Effector memory CD8-positive, alpha-beta T cell (primary cell): ENCODE data around the gene DNAJC16.
"Not testable (repeated sequence)": the region's sequence is repeated elsewhere in the genome, so short reads cannot be mapped to it uniquely, and the experiment has no call there.

Experiments
- ATAC-seq: fragments of 150-1000 bp; cut with Tn5 transposase; replicated peaks from 2 replicates; pipeline ENCODE4 v1.10.0; 2021; ENCODE audit warnings: mild to moderate bottlenecking, moderate library complexity
- DNase-seq, 3 experiments: peaks; one replicate each; pipeline ENCODE4 v3.0.0; 2021
- H3K27ac Mint-ChIP-seq, 2 donors: one replicate each; pipeline ENCODE4 v1.8.0; 2022; ENCODE audit warnings: mild to moderate bottlenecking in 2 of 2, mixed read lengths in 2 of 2, moderate library complexity in 2 of 2
- H3K27me3 Mint-ChIP-seq, 2 donors: one replicate each; pipeline ENCODE4 v1.8.0; 2022; ENCODE audit warnings: mixed read lengths in 2 of 2
- H3K36me3 Mint-ChIP-seq: one replicate; pipeline ENCODE4 v1.8.0; 2022; ENCODE audit warnings: mild to moderate bottlenecking, moderate library complexity, mixed read lengths; ENCODE audit not compliant: insufficient read depth
- H3K4me1 Mint-ChIP-seq, 2 donors: one replicate each; pipeline ENCODE4 v1.8.0; 2022; ENCODE audit warnings: low read depth in 2 of 2, mixed read lengths in 2 of 2
- H3K4me3 Mint-ChIP-seq, 2 donors: one replicate each; pipeline ENCODE4 v1.8.0; 2022; ENCODE audit warnings: mild to moderate bottlenecking in 2 of 2, mixed read lengths in 2 of 2, moderate library complexity in 2 of 2
- H3K9me3 Mint-ChIP-seq, 2 donors: one replicate each; pipeline ENCODE4 v1.8.0; 2022; ENCODE audit warnings: mixed read lengths in 2 of 2

Gene DNAJC16

GRCh38 chr1:15595809-15596617, 69.4 kb downstream of the DNAJC16 start:
- Mint-ChIP-seq H3K9me3 (no peaks in the 10 kb centered on the region), H3K27ac (no peak overlapping the region), H3K4me1 (no peaks in the 10 kb centered on the region), H3K4me3 (no peak overlapping the region), H3K27me3 (peaks cover 6 to 31% of the 10 kb centered on the region in 2 donors), H3K36me3 (no peaks in the 10 kb centered on the region)
- no peak for ATAC-seq
- no peak for DNase-seq

GRCh38 chr1:15598436-15598835, 71.8 kb downstream of the DNAJC16 start:
- Mint-ChIP-seq H3K27me3 (peaks cover 6 to 31% of the 10 kb centered on the region in 2 donors), H3K4me1 (peaks cover 3 to 6% of the 10 kb centered on the region in 2 donors), H3K36me3 (peaks cover 6% of the 10 kb centered on the region), H3K27ac (no peak overlapping the region), H3K9me3 (no peaks in the 10 kb centered on the region), H3K4me3 (no peak overlapping the region)
- DNase-seq, result no peak
- ATAC-seq, result no peak

DNA sequence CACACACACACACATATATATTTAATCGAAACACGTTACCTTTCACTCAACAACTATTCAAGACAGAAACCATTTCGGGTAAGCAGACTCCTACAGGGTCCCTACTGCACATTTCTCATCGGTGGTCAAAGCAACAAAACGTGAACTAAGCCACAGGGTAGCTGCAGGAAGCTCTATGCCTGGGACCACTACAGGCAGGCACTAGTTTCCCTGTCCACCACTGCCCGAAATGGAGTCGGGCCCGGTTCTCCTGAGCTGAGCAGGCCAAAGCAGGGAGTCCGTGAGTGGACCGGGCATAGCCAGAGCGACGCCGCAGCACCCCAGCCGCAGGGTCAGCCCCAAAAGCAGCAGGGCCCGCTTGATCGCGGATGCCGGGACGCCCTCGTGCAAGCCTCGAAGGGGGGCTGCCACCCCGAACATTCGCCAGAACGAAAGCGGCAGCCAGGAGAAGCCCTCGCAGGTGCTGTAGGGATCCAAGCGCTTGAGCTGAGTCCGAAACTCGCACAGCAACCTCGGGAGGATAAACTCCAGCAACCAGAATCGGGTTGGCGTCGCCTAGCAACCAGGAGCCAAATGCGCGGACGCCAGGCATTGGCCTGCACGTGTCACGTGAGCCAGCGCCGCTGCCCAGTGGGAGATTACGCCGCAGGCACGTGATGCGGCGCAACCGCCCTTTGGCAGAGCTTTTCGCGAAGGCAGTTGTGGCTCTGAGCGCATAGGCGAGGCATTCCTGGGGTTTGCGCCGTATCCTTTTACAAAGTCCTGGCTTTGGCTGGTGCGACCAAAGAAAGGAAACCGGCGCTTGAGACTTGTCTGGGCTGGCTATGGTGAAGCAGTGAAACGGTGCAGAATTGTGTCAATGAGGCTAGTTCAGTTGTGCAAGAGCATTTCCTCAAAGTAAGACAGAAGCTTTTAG, 76.7 kb downstream of the DNAJC16 start:
- peak; percentile 85 to 87 (median 87) for DNase-seq
- ATAC-seq, result peak; percentile 99
- Mint-ChIP-seq H3K27ac (peak overlapping the region; percentile 68 to 89), H3K4me3 (peak overlapping the region; percentile 76 to 85), H3K9me3 (no peaks in the 10 kb centered on the region), H3K4me1 (peaks cover 10 to 12% of the 10 kb centered on the region in 2 donors), H3K27me3 (peaks cover 0 to 11% of the 10 kb centered on the region in 2 donors), H3K36me3 (peaks cover 10% of the 10 kb centered on the region)

- not testable (repeated sequence) for H3K27me3 Mint-ChIP-seq, H3K36me3 Mint-ChIP-seq, H3K9me3 Mint-ChIP-seq, ATAC-seq, DNase-seq
- peak overlapping the region in 1 of 2 donors; percentile 89 for H3K27ac Mint-ChIP-seq
- peaks cover 10 to 12% of the 10 kb centered on the region in 2 donors for H3K4me1 Mint-ChIP-seq
- H3K4me3 Mint-ChIP-seq, result peak overlapping the region; percentile 76 to 85
Observed at GRCh38 chr1:15603966-15604282, 77.3 kb downstream of the DNAJC16 start.

GRCh38 chr1:15604400-15604799, 77.8 kb downstream of the DNAJC16 start:
- H3K27ac Mint-ChIP-seq, H3K9me3 Mint-ChIP-seq: not testable (repeated sequence)

GRCh38 chr1:15605398-15606383, 79.0 kb downstream of the DNAJC16 start:
- Mint-ChIP-seq H3K27ac (no peak overlapping the region), H3K9me3 (no peaks in the 10 kb centered on the region), H3K36me3 (peaks cover 10% of the 10 kb centered on the region), H3K27me3 (no peaks in the 10 kb centered on the region), H3K4me1 (peaks cover 10 to 12% of the 10 kb centered on the region in 2 donors), H3K4me3 (no peak overlapping the region)
- DNase-seq, result no peak
- no peak for ATAC-seq

More at GRCh38 chr1:15604400-15604799, 77.8 kb downstream of the DNAJC16 start:
- not testable (repeated sequence) for H3K27me3 Mint-ChIP-seq, ATAC-seq, DNase-seq, H3K36me3 Mint-ChIP-seq
- peak overlapping the region in 1 of 2 donors; percentile 85 for H3K4me3 Mint-ChIP-seq
- peaks cover 10 to 12% of the 10 kb centered on the region in 2 donors for H3K4me1 Mint-ChIP-seq

GRCh38 chr1:15609631-15610030, 83.0 kb downstream of the DNAJC16 start:
- ATAC-seq, result no peak
- Mint-ChIP-seq H3K4me3 (no peak overlapping the region), H3K27me3 (no peaks in the 10 kb centered on the region), H3K36me3 (no peaks in the 10 kb centered on the region), H3K9me3 (no peaks in the 10 kb centered on the region), H3K27ac (no peak overlapping the region), H3K4me1 (no peaks in the 10 kb centered on the region)
- DNase-seq, result no peak

DNA sequence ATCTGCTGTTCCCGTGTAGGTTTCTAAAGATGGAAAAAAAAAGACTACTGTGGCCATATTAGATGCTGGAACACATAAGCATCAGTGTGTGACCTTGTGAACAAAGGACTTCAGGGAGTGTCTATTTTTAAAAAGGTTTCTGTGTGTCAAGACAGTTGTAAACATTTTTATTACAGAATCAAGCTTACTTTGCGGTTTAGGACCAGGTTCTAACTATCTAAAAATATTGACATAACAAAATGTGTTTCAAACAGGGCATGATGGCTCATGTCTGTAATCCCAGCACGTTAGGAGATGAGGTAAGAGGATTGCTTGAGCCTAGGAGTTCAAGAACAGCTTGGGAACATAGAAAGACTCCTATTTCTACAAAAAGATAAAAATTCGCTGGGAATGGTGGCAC, 83.5 kb downstream of the DNAJC16 start:
- no peak overlapping the region for H3K27ac Mint-ChIP-seq
- H3K4me1 Mint-ChIP-seq, result no peaks in the 10 kb centered on the region
- no peaks in the 10 kb centered on the region for H3K9me3 Mint-ChIP-seq
- ATAC-seq (no peak), DNase-seq (no peak)
- H3K4me3 Mint-ChIP-seq, result no peak overlapping the region
- H3K36me3 Mint-ChIP-seq, result no peaks in the 10 kb centered on the region
- H3K27me3 Mint-ChIP-seq, result no peaks in the 10 kb centered on the region

DNA sequence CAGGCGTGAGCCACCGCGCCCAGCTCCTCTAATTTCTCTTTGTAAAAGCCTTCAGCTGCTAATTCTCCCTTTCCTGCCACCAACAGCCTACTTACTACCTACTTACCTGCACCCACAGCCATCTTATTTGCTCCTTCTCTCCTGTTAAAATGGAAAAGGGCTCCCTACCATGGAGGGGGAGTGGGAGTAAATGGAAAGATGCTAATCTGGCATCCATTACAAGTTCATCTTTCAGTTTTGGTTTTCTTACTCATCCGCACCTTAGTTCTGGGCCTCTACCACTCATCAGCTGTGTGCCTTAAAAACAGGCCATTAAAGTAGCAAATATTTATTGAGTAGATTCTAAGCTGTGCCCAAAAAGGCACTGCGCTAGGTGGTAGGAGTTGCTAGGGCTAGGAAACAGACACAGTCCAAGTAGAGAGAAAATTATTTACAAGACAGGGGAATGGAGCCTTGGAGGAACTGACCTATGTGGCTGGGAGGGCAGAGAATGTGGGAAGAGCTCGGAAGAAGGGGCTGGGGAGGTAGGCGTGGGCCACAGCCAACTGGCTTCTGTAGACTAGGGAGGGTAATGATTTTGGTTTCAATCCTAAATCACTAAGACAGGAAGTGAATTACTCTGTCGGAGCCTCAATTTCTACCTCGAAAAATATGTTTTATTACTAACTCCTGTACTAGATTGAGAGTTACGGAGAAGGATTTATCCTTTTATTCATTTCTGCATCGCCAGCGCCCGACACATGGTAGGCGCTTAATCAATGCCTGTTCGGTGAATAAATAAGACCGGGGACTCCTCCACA, 89.9 kb downstream of the DNAJC16 start:
- DNase-seq (no peak), ATAC-seq (peak; percentile 0)
- peaks cover 17% of the 10 kb centered on the region for H3K36me3 Mint-ChIP-seq
- peaks cover 24 to 32% of the 10 kb centered on the region in 2 donors for H3K4me1 Mint-ChIP-seq
- peak overlapping the region; percentile 90 to 96 for H3K27ac Mint-ChIP-seq
- no peaks in the 10 kb centered on the region for H3K27me3 Mint-ChIP-seq
- H3K9me3 Mint-ChIP-seq, result no peaks in the 10 kb centered on the region
- peak overlapping the region; percentile 86 to 89 for H3K4me3 Mint-ChIP-seq

DNA sequence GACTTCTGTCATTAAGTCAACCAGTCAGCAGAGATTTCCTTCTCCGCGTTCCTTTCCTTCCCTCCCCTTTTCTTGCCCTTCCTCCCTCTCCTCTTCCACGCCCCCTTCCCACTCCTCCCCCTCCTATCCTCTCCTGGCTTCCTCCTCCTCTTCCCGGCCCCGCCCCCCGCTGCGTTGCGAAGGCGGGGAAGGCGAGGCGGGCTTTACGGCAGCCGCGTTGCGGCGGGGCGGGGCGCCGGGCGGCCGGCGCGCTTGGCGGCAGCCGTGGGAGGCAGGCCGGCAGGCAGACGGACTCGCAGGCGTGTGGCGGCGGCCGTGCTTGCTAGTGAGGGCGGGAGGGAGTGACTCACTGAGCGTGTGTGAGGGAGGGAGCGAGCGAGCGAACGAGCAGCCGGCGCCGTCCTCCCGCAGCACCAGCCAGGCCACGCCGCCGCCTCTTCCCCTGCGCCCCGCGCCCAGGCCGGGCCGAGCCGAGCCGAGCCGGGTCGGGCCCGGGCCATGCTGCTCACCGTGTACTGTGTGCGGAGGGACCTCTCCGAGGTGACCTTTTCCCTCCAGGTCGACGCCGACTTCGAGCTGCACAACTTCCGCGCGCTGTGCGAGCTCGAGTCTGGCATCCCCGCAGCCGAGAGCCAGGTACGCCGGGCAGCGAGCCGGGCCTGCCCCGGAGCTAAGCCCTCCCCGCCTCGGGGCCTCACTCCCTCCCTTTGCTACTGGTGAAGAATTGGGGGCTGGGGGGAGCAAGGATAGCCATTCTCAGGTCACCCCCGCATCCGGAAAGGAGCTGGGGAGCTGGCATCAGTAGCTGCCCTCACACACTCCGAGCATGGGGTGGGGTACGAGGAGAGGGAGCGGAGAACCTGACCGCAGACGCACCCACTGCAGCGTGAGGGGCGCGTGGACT, 90.8 kb downstream of the DNAJC16 start, which contains the start of gene DDI2:
TSS of gene DDI2 (plus strand) at position 286 of the 904 bp plus-strand sequence. CDS start at position 499, 213 bp downstream.
- Mint-ChIP-seq H3K4me1 (peaks cover 26 to 39% of the 10 kb centered on the region in 2 donors), H3K27ac (peak within 1 kb of the TSS; percentile 90 to 96), H3K27me3 (no peaks in the 10 kb centered on the region), H3K4me3 (peak within 1 kb of the TSS; percentile 86 to 89), H3K36me3 (peaks cover 17% of the 10 kb centered on the region), H3K9me3 (no peaks in the 10 kb centered on the region)
- DNase-seq, result peak; percentile 90
- ATAC-seq, result peak; percentile 92

GRCh38 chr1:15618077-15618654, 91.5 kb downstream of the DNAJC16 start:
- no peak for ATAC-seq
- Mint-ChIP-seq H3K9me3 (no peaks in the 10 kb centered on the region), H3K4me3 (peak overlapping the region; percentile 86 to 89), H3K4me1 (peaks cover 30 to 46% of the 10 kb centered on the region in 2 donors), H3K27ac (peak overlapping the region; percentile 90 to 96), H3K27me3 (no peaks in the 10 kb centered on the region), H3K36me3 (peaks cover 17% of the 10 kb centered on the region)
- peak in 1 of 3 experiments; percentile 9 for DNase-seq
